Middle frontal gyrus (tissue), 1 donor: ENCODE data around the gene TRPV5.
"Not testable (repeated sequence)": the region's sequence is repeated elsewhere in the genome, so short reads cannot be mapped to it uniquely, and the experiment has no call there.

Experiments
- DNase-seq: peaks from one replicate; pipeline ENCODE4 v3.0.0-alpha.2; 2015; ENCODE audit warnings: low spot score; ENCODE audit errors: extremely low spot score

TRPV5 gene

GRCh38 chr7:142933624-142934023 lies at the start of gene TRPV5:
Gene TRPV5, minus strand, starts transcription at chr7:142933746. Its CDS starts 287 bp downstream, at chr7:142933459.
- no peak for DNase-seq

GRCh38 chr7:142978402-142978801 lies 44.9 kb upstream of the TRPV5 start:
- DNase-seq, result not testable (repeated sequence)

- DNase-seq, result no peak
These were observed 41.1 kb upstream of the TRPV5 start for GRCh38 chr7:142974626-142975025.

GRCh38 chr7:142969183-142969582 lies 35.6 kb upstream of the TRPV5 start:
- no peak for DNase-seq

GRCh38 chr7:142968229-142968628 lies 34.7 kb upstream of the TRPV5 start:
- DNase-seq, result no peak

GRCh38 chr7:142964502-142965246 lies 31.1 kb upstream of the TRPV5 start:
- DNase-seq, result no peak

- no peak for DNase-seq
These were observed 30.4 kb upstream of the TRPV5 start for GRCh38 chr7:142963993-142964392.

GRCh38 chr7:142962991-142963390 lies 29.4 kb upstream of the TRPV5 start:
- no peak for DNase-seq

- no peak for DNase-seq
These were observed 28.7 kb upstream of the TRPV5 start, which contains the start of gene KEL for GRCh38 chr7:142961973-142962926. Gene KEL, minus strand, starts transcription at chr7:142962363. Its CDS starts 157 bp downstream, at chr7:142962206.

- DNase-seq, result no peak
These were observed 28.0 kb upstream of the TRPV5 start for GRCh38 chr7:142961595-142961972.

GRCh38 chr7:142960955-142961512 lies 27.5 kb upstream of the TRPV5 start:
- no peak for DNase-seq

- DNase-seq, result no peak
These were observed 25.7 kb upstream of the TRPV5 start for GRCh38 chr7:142959202-142959601.

GRCh38 chr7:142957723-142958122 lies 24.2 kb upstream of the TRPV5 start:
- DNase-seq, result no peak

- no peak for DNase-seq
These were observed 23.5 kb upstream of the TRPV5 start for GRCh38 chr7:142956951-142957623.

- no peak for DNase-seq
These were observed 21.2 kb upstream of the TRPV5 start for GRCh38 chr7:142954680-142955268.

- DNase-seq, result no peak
These were observed 16.7 kb upstream of the TRPV5 start for GRCh38 chr7:142950235-142950634.

GRCh38 chr7:142948603-142949002 lies 15.1 kb upstream of the TRPV5 start:
- DNase-seq, result no peak

GRCh38 chr7:142945001-142945400 lies 11.5 kb upstream of the TRPV5 start:
- DNase-seq, result no peak

- DNase-seq, result no peak
These were observed 10.2 kb upstream of the TRPV5 start for GRCh38 chr7:142943706-142944268.

- no peak for DNase-seq
These were observed 9.2 kb upstream of the TRPV5 start for GRCh38 chr7:142942746-142943145.

GRCh38 chr7:142941541-142941940 lies 8.0 kb upstream of the TRPV5 start:
- DNase-seq, result no peak
